Uterus (tissue), 2 donors: ENCODE data around the gene COX7C.

Source experiments
- CTCF ChIP-seq, 4 experiments: fragments of 200-600 bp in 2 of 4; fragments of 450-650 bp in 2 of 4; sonication (generic) in 2 of 4; IDR thresholded peaks; one replicate each; pipeline ENCODE4 v1.5.1; 2016 to 2019; ENCODE audit warnings: antibody characterized with exemption in 4 of 4, mild to moderate bottlenecking in 2 of 4, moderate library complexity in 1 of 4
- POLR2A ChIP-seq, 2 donors: fragments of 450-650 bp; IDR thresholded peaks; one replicate each; pipeline ENCODE4 v1.6.1; 2016; ENCODE audit warnings: antibody characterized with exemption in 2 of 2, mild to moderate bottlenecking in 1 of 2, moderate library complexity in 1 of 2

DNA sequence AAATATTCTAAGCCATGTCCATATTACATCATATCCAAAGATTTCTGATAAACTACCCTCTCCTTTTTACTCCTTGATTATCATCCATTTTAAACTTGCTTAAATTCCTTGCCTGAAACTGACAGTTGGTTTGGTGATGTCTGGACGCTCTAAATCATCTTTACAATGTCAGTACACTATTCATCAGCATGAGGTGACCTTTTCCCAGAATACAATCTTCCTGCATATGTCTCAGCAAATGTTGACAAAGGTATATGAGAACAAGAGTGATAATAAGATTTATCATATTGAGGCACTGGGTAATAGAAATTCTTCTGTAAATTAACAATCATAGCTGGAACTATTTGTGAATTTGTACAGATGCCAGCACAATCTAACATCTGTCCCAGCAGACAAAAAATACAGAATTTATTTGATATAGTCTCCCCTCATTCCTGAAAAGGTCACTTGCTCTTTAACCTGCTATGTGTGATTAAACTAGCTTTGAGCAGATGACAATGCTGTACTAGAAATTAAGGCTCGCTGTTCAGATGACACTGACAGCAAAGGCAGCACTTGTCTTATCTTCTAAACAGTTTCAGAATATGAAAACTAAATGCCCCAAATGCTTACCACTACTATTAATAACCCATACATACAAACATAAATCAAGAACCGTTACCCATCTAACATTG, 32.2 kb downstream of the COX7C start:
- no peak for TF ChIP-seq CTCF (IDR thresholded peaks at IDR 0.05)
- no peak for TF ChIP-seq POLR2A (IDR thresholded peaks at IDR 0.05)
